LHCN-M2 (cell line): ENCODE results near the gene FKBP15. TPM values are rescaled to one million over a fixed set of nuclear protein-coding genes. Genes with fewer than 3 reads are reported as not detected.

Experiments
- DNase-seq: peaks from one replicate; pipeline ENCODE4 v3.0.0-alpha.2; 2012; ENCODE audit warnings: low read depth
- total RNA-seq: library from RNA; depleted of rRNA; stranded (reverse); fragments of >200 nt; gene quantifications from 2 replicates; pipeline ENCODE4 v1.2.3, GENCODE V29; 2014

FKBP15 gene
- total RNA-seq, 1 experiment from 2014 or later, result 28.5 TPM

DNA sequence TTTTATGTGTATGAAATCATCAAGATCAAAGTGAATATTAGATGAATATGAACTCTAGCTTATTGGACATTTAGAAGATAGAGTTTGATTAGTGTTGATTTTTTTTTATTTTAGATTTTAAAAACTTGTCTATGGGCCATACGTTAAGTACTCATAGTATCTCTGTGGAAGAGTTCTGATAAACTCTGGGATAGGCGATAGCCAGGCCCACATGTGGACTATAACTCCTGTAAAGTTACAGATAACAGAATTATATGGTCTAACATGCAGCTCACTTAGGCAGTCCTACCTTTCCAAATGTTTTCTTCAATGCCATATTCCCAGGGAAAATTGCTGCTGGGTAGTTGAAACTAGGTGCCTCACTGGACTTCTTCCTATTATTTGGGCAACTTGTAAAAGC, 10.6 kb upstream of the FKBP15 start:
- DNase-seq, result no peak

DNA sequence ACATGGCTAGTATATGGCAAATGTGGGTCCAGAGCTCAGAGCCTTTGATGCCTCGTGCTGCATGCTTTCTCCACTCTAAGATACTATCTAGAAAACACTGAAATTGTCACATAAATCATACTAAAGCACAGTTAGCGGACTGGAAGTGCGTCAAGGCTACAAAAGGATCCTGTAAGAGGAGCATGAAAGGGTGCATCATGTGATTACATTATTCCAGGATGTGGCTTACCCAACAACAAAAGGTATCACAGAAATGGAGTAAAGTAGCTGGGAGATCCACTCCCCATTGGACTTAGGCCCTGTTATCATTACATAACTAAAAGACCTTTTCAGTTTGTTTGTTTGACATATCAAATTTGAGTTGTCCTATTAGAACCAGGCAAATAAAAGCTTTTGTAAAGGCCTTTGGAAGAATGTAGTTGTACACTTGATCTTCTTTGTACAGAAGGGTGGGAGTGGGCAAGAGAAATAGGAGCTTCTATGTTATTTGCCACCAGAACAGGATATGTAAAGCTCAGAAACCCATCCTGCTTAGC, 7.1 kb upstream of the FKBP15 start:
- no peak for DNase-seq

- no peak for DNase-seq
Measured at GRCh38 chr9:113227436-113227835, 6.4 kb upstream of the FKBP15 start.

DNA sequence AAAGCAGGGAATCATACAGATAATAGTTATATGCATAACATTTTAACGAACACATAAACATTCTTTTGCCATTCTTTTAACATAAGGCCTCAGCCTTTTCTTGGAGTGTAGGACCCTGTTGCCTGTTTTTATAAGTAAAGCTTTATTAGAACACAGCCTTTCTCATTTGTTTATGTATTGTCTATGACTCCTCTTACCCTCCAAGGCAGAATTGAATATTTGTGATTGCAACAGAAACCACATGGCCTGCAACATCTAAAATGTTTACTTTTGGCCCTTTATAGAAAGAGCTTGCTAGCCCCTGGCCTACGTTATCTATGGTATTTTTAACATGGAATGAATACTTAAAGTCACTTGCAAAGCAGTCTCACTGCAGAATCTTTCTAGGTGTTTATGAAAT, 2.9 kb upstream of the FKBP15 start:
- no peak for DNase-seq

DNA sequence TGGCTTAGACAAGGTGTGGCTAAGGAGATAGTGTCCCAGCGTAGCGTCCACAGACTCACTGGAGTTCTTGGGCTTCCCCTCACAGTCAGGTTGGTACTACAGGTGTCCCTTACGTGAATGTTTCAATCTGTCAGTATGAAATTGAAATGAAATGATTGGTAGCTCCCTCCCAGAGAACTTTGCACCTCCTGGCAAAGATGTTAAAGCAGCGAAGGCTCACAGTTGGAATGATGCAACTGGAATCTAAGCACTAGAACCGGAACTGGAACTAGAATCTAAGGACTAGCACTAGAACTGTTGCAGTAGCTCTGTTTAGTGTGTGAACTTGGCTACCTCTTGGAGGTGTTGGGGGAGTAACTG, 1.4 kb upstream of the FKBP15 start:
- no peak for DNase-seq

- DNase-seq, result no peak
Measured at GRCh38 chr9:113221800-113222481, 864 bp upstream of the FKBP15 start.

DNA sequence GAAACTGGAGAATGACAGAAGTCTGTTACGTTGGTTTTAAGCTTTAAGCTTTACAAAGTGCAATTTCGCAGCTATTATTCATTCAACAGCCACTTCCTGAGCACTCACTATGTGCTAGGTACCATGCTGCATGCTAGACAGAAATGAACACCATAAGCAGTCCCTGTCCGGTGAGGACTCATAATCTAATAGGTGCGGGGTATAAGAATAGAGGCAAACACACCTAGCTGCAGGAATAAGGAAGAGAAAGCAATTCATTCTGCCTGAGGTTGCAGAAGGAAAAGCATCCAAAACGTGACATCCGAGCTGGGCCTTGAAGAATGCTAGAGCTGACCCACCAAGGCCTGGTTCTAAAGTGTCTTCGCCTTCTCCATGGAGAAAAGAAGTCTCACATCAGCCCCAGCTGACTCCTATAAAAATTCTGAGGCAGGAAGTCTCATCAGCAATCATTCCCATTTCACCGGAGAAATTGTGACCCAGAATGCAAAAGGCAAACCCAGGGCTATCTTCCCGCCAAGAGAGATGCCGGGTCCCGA, 542 bp downstream of the FKBP15 start:
- DNase-seq, result peak; percentile 14

- peak; percentile 64 for DNase-seq
Measured at GRCh38 chr9:113219969-113220368, 1.1 kb downstream of the FKBP15 start.

DNA sequence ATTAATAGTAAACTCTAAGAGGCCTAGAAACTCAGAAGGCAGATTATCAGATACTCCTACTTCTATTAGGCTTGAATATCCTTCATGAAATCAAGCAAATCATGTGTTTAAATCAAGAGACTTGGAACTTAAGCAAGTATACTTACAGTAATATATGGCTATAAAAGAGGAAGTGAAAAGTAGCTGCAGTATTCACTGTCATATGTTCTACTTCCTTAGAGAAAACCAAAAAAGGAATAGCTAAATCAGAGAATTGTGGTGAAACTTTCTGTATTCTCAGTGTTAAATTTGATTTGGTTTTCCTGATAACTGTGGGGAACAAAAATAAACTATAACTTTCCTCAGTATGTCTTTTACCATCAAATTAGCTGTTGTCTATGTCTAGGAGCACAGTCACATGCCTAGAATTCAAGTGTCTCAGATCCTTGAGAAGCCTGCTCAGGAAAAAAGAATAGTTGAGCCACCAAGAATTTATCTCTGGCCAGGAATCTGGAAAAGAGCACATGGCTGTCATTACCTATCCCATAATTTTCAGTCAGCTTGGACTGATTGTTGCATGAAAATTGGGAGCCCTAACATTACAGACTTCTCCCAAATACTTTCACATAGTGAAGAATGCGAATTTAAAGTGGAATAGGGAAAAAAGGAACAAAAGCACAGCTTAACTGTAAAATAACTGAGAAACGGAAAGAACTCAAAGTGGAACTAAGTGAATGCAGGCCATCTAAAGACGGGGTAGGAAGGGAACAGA, 1.7 kb downstream of the FKBP15 start:
- DNase-seq, result no peak

GRCh38 chr9:113216406-113216805, 4.7 kb downstream of the FKBP15 start:
- DNase-seq, result no peak

GRCh38 chr9:113215132-113215531, 5.9 kb downstream of the FKBP15 start:
- DNase-seq, result no peak

DNA sequence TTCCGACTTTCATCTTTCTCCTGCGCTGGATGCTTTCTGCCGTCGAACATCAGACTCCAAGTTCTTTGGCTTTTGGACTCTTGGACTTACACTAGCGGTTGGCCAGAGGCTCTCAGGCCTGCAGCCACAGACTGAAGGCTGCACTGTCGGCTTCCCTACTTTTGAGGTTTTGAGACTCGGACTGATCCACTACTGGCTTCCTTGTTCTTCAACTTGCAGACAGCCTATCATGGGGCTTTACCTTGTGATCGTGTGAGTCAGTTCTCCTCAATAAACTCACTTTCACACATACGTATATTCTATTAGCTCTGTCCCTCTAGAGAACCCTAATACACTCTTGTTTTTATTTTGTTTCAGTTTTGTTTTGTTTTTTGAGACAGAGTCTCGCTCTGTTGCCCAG, 10.3 kb downstream of the FKBP15 start:
- no peak for DNase-seq

GRCh38 chr9:113205861-113206260, 15.2 kb downstream of the FKBP15 start:
- DNase-seq, result no peak

DNA sequence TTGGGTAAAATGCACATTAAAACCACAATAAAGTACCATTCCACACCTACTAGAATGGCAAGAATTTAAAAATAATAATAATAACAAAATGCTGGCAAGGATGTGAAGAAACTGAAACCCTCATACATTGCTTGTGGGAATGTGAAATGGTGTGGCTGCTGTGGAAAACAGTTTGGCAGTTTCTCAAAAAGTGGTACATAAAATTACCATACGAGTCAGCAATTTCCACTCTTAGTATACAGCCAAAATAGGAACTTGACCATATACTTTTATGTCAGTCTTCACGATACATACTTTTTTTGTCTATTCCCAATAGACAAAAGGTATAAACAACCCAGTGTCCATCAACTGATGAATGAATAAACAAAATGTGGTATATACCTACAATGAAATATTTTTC, 15.6 kb downstream of the FKBP15 start:
- no peak for DNase-seq

GRCh38 chr9:113199683-113200329, 21.3 kb downstream of the FKBP15 start:
- no peak for DNase-seq

GRCh38 chr9:113192455-113192854, 28.6 kb downstream of the FKBP15 start:
- DNase-seq, result no peak

DNA sequence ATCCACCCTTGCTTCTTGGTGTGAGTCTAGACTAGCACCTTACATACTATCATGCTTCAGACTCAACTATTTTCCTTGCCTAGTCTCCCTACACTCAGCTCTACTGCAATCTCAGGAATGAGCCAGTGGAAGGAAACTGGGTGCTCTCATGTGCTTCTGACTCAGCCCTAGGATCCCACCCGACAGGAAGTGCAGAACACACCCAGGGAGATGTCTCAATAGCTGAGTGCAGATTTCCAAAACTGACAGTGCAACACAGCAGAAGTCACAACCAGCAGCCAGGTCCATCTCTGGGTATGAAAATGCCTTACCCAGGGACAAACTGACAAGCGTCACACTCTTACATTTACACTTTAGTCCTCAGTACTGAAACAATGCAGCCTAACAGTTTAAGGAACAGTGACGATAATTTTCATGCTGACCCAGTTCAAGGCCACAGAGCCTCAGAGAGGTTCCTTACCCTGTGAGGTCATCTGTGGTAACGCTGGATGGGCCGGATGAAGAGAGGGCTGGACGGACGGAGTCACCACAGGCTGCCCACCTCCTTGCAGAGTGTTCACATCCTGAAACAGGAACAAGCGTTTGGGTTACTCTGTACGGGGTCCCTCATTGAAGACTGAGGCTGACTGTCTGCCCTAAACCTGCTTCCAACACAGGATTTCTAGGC, 33.0 kb downstream of the FKBP15 start:
- peak; percentile 91 for DNase-seq

- no peak for DNase-seq
Measured at GRCh38 chr9:113186137-113186755, 34.8 kb downstream of the FKBP15 start.

DNA sequence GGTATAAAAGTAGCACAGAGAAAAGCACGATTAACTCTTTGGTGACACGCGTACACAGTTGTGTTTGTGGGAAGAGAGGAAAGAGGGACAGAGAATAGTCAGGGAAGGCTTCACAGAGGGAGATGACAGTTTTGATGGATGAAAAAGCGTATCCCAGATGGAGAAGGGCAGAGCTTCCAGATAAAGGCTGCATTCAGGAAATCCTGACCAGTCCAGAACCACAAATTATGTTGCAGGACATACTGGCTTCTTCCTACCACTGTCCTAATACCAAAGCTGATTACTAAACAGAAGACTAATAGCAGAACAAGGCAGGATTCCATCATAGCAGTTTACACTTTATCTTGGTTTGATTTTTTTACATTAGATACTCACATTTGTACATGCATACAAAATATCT, 35.8 kb downstream of the FKBP15 start:
- no peak for DNase-seq

- DNase-seq, result peak; percentile 29
Measured at GRCh38 chr9:113184539-113184938, 36.5 kb downstream of the FKBP15 start.

DNA sequence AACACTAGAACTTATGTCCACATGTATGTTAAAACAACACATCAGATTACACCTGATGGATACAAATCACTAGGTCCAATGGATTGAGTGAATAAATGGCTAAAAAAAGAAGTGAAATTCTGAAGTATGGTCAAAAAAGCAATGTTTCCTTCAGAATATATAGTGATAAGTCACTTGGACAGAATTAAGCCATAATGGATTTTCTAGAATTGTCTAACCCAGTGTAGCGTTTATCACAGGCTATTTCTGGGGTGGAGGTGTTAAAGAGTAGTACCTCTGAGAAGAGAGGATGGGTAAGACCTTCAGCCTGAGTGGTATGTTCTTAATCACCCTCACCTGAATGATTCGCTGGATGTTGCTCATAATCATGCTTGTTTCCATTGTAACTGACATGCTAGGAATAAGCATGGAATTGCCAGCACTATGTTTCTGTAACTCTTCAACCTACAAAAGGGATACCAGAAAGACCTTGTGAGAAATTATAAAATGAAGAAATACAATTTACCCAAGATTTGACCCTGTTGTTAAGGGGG, 37.1 kb downstream of the FKBP15 start:
- DNase-seq, result no peak
